Measurements from ENCODE around the gene DCDC1.

The DCDC1 gene

DNA sequence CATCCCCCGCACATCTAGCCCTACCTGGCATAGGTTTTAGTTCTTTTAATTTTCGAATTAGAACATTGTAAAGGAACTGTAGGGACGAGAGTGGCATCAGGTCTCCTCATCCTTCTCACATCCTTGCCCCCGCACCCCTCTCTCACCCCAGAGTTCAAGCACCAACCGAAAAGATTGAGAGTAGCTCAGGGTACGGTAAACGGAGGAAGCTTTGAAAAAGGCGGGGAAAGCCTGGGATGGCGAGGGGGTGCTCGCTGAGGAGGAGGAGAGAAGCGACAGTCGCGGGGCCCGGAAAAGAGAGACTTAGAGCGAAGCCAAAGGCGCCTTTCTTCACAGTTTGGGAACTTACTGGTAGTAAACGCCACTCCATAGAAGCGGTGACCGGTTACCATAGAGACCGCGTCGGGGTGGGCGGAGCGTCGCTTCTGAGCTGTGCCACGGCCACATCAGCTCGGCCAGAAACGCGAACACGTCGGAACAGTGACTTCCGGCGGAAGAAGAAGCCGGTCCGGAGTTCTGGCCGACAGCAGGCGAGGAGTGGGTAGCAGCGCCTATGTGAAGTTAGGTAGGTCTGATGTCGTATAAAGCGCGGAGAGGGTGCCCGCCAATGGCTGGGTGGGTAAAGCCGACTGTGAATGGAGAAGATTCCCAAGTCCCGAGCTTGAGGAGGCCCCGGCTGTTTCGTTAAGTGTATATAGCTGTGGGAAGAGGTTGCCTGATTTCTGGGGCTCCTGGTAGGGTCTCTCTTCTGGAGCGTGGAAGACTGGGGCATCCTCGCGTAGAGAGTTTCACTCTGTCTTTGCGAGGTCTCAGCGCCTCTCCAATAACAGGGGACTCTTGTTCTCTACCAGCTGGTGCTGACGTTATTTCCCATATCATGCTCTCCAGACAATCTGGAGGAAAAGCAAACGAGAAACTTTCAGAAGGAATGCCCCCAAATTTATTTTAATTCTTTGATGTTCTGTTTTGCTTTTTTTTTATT lies at the start of gene DCDC1, which contains the start of gene DNAJC24:
TSS of gene DCDC1 (minus strand) at position 392 of the 982 bp plus-strand sequence. CDS start 41,459 bp downstream, outside the sequence.
TSS of gene DNAJC24 (plus strand) at position 513 of the 982 bp plus-strand sequence. CDS start 889 bp downstream, outside the sequence.
- DNase-seq, result peak; percentile 82

- no peak for DNase-seq
Observed at GRCh38 chr11:31419138-31419537, 49.6 kb upstream of the DCDC1 start.

- no peak for DNase-seq
Observed at GRCh38 chr11:31417816-31418215, 48.3 kb upstream of the DCDC1 start.

DNA sequence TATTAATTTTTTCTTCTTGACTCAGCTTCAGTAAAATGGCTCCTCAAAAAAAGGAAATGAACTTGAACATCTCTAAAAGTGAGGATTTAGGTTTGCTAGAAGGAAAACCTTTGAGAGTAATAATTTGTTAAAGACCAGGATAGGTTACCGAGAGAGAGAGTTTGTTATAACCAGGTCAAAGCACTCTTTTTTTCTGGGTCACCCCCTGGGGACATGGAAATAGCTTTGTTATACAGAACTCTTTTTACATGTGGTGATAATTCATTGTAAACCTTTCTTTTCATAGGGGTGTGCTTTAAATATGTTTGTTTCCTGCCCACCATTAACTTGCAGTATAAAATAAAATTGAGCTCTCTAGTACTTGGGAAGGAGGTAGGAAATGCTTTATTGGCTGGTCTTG lies 47.8 kb upstream of the DCDC1 start:
- DNase-seq, result no peak

- DNase-seq, result no peak
Observed at GRCh38 chr11:31415435-31415834, 45.9 kb upstream of the DCDC1 start.

DNA sequence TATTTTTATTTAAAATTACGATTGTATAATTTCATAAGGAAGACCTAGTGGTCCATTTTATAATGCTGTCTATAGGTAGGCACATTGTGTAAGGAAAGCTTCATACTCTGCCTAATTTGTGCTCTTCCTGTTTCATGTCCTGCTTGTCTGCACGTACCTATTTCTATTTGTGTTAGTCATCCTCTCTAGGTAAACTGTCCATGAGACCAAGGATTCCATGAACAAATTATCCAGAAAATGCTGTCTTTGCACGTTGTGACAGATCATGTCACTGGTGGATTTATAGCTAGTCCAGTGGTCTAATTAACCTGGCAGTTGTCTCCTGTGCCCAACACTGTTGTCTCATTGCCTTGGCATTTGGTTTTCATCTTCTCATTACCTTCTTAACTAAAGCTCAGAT lies 44.8 kb upstream of the DCDC1 start:
- no peak for DNase-seq

GRCh38 chr11:31412946-31413345 lies 43.4 kb upstream of the DCDC1 start:
- no peak for DNase-seq

GRCh38 chr11:31408201-31408600 lies 38.7 kb upstream of the DCDC1 start:
- no peak for DNase-seq

GRCh38 chr11:31404614-31405013 lies 35.1 kb upstream of the DCDC1 start:
- no peak for DNase-seq

- peak in 1 of 2 donors; percentile 38 for DNase-seq
Observed at GRCh38 chr11:31397239-31397834, 27.8 kb upstream of the DCDC1 start.

- DNase-seq, result no peak
Observed at GRCh38 chr11:31387379-31387778, 17.8 kb upstream of the DCDC1 start.

DNA sequence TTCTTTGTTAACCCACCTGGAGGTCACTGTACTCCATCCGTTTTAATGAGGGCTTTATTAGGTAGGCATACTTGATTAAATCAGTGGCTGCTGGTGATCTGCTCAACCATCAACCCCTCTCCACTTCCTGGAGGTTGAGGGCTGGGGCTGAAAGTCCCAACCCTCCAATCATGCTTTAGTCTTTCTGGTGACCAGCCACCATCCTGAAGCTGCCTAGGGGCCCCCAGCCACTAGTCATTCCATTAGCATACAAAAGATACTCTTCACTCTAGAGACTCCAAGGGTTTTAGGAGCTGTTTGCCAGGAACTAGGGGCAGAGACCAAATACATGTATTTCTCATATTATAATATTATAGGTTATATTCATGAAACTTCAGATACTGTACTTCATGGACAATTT lies 13.6 kb upstream of the DCDC1 start:
- DNase-seq, result no peak

DNA sequence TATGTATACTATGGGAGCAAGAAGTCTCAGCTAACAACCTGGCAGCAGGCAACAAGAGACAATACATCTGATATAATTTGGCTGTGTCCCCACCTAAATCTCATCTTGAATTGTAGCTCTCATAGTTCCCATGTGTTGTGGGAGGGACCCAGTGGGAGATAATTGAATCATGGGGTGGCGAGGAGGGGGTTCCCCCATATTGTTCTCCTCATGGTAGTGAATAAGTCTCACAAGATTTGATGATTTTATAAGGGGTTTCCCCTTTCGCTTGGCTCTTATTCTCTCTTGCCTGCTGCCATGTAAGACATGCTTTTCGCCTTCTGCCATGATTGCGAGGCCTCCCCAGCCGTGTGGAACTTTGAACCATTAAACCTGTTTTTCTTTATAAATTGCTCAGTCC lies 6.3 kb upstream of the DCDC1 start:
- DNase-seq, result no peak

GRCh38 chr11:31366795-31367194 lies 2.7 kb downstream of the DCDC1 start:
- DNase-seq, result no peak

DNA sequence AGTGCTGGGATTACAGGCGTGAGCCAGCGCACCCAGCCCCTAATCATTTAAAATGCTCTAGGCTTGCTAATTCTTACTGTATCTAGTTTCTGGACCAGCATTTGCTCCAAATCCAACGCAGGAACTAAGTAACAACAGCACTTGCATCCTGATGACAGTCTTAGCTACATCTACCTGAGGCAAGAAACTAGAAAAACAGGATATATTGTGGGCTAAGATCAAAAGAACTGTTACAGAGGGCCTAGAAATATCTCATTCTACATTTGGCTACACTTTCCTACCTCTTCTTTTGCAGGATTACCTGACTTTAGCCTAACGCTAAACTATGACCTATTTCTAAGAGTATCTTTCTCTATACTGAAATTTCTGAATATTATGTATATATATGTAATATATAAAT lies 7.8 kb downstream of the DCDC1 start:
- DNase-seq, result no peak

DNA sequence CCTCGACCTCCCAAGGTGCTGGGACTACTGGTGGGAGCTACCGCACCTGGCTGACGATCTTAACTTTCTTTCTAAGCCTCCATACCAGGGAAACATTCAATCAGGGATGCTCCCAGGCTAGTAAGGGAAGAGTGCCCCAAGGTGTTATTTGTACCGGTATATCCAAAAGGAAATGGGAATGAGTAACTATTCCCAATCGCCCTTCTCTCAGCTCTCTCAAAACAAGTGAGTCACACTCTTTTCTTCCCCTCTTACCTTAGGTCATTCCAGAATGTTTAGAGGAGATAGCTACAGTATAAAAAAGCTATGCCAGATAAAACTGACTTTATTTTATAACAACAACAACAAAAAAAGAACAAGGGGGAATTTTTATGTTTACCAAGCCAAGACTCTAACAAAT lies 13.7 kb downstream of the DCDC1 start:
- DNase-seq, result no peak

DNA sequence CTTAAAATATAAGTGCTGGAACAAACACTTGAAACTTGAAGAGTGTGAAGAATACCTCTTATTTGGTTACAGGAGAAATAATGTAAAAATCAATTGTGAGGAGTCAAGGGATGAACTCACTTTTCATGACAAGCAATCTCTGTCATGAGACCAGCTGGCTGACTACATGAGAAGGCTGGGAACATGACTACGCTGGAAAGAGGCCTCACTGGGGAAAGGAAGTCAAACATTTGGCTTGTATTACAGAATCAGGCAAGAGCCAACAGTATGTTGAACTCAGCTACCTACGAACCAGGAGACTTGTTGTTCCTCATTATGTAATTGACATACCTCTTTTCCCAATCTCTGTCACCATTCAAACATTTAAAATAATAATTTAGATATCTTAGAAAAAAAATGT lies 14.4 kb downstream of the DCDC1 start:
- DNase-seq, result no peak

- no peak for DNase-seq
Observed at GRCh38 chr11:31351168-31351567, 18.4 kb downstream of the DCDC1 start.

DNA sequence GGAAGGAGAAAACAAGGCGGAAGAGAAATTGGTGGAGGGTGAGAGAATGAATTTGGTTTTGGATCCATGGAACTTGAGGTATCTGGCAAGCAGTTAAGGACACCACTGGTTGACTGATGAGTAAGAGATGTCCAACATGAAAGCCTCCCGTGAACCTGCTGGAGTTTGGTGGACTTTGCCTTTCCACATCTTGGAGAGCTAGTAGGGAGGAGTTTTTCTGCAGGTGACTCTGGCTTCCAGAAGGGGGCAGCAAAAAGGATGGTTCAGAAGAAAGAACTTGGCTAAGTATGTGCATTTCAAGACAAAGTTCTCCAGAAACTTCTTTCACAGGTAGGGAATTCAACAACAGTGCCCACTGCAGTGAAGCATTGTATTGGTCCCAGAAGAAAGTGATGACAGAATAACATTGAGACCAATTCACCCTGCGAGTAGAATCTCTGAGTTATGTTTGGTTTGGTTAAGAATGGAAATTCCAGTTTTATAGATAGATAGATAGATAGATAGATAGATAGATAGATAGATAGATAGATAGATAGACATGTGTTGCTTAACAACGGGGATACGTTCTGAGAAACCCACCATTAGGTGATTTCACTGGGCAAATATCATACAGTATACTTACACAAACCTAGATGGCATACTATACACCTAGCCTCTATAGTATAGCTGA lies 28.5 kb downstream of the DCDC1 start:
- DNase-seq, result no peak

DNA sequence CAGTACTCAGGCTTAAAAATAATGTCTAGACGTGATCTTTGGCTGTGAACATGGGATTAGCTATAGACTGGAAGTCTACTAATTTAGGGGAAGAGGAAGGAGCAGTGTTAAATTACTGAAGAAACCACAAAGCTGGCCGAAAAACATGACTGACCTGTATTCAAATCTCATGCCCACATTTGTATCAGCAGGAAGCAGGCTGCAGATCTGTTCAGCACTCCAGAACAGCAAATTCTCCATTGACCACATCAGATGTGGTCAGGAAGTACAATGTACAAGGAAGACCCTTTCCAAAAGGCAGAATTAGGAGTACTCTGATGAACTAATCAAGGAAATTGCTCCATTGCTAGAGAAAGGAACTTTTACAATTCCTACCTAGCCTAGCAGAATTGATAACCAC lies 31.7 kb downstream of the DCDC1 start:
- no peak for DNase-seq

- no peak for DNase-seq
Observed at GRCh38 chr11:31328697-31329096, 40.8 kb downstream of the DCDC1 start.

DNA sequence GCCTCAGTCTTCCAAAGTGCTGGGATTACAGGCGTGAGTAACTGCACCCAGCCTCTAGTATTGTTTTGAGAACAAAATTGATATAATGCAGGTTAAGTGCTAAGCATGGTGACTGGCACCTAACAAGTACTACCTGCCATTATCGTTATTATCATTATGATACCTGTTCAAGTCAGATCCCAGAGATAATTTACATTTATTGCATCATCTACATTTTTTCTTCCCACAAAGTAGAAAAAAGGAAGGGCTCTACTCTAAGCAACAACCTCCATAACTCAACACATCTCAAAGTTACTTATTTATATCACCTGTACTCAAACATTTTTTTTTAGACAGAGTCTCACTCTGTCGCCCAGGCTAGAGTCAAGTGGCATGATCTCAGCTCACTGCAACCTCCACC lies 42.1 kb downstream of the DCDC1 start:
- no peak for DNase-seq

DNA sequence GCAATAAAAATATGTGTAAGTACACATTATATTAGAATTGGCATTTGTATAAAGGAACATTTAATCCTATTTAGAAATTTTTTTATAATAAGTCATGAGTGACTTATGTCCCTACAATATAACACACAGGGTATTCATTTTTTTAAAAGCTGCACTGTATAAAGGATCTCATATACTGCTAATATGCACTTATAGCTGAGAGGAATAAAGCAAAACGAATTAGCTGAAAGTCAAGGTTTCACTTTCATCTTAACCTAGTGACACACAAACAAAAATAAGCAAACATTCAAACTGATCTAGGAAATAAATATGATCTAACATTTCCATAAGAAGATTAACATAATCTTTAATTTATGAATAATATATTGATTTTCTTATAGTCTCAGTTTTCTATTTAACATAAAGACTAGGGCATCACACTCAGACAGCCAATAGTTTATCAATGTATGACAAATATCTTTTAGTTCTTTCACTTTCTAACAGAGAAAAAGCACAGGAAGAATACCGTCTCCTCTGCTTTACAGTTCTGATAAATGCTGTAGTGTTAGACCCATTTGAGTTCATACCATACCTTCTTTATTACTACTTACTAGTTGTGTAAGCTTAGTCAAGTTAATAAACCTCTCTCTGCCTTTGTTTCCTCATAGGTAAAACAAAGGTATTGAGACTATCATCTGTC lies 42.9 kb downstream of the DCDC1 start:
- DNase-seq, result no peak
